CD14-positive monocyte (primary cell): ENCODE data around the gene MAML1. TPM values are rescaled to one million over a fixed set of nuclear protein-coding genes. Genes with fewer than 3 reads are reported as not detected.
A peak's percentile ranks its signal among the peaks of the same experiment; 100 is the strongest.

Experiments used
- DNase-seq, 3 donors: peaks; one replicate each; pipeline ENCODE4 v3.0.0-alpha.2; 2011 to 2022
- H2AFZ ChIP-seq: 2 replicates; pipeline ENCODE4 v1.6.0; 2012; ENCODE audit warnings: mild to moderate bottlenecking, low read depth, low read length, inconsistent platforms; ENCODE audit not compliant: insufficient read depth, poor library complexity, severe bottlenecking
- H3K27ac ChIP-seq, 2 donors: 1 replicate in 1 of 2; 2 replicates in 1 of 2; pipeline ENCODE4 v1.5.1; 2012 to 2013; ENCODE audit warnings: low read length in 2 of 2, control low read depth in 1 of 2, inconsistent platforms in 1 of 2, low read depth in 1 of 2, mild to moderate bottlenecking in 1 of 2
- H3K27me3 ChIP-seq, 2 donors: one replicate each; pipeline versions ENCODE4 v1.6.0 to v1.6.1; 2011 to 2013; ENCODE audit warnings: low read length in 2 of 2; ENCODE audit not compliant: control insufficient read depth in 2 of 2, insufficient read depth in 2 of 2
- H3K36me3 ChIP-seq, 2 donors: replicated peaks in 1 of 2; 1 replicate in 1 of 2; 2 replicates in 1 of 2; pipeline versions ENCODE4 v1.5.1 to v1.6.1; 2012 to 2013; ENCODE audit warnings: low read length in 2 of 2, control low read depth in 1 of 2, inconsistent platforms in 1 of 2, mild to moderate bottlenecking in 1 of 2; ENCODE audit not compliant: insufficient read depth in 2 of 2, control insufficient read depth in 1 of 2
- H3K4me1 ChIP-seq, 2 donors: 1 replicate in 1 of 2; 2 replicates in 1 of 2; pipeline versions ENCODE4 v1.5.1 to v1.6.1; 2012 to 2013; ENCODE audit warnings: low read length in 2 of 2, control low read depth in 1 of 2, inconsistent platforms in 1 of 2, mild to moderate bottlenecking in 1 of 2, moderate library complexity in 1 of 2; ENCODE audit not compliant: insufficient read depth in 2 of 2, control insufficient read depth in 1 of 2
- H3K4me2 ChIP-seq: replicated peaks from 2 replicates; pipeline ENCODE3; 2012; ENCODE audit warnings: low read length, moderate library complexity, mild to moderate bottlenecking; ENCODE audit not compliant: poor library complexity, severe bottlenecking; ENCODE audit errors: extremely low read depth
- H3K4me3 ChIP-seq, 3 experiments: fragments of 200-600 bp in 1 of 3; sonication (generic) in 1 of 3; replicated peaks in 1 of 3; 1 replicate in 2 of 3; 2 replicates in 1 of 3; pipeline ENCODE4 v1.5.1; 2011 to 2013; ENCODE audit warnings: low read length in 3 of 3, mild to moderate bottlenecking in 3 of 3, control low read depth in 2 of 3, low read depth in 2 of 3, inconsistent platforms in 1 of 3, moderate library complexity in 1 of 3
- H3K79me2 ChIP-seq: 2 replicates; pipeline ENCODE4 v1.6.0; 2012; ENCODE audit warnings: mild to moderate bottlenecking, control low read depth, inconsistent platforms, low read length, moderate library complexity; ENCODE audit not compliant: insufficient read depth
- H3K9ac ChIP-seq: 2 replicates; pipeline ENCODE4 v1.6.0; 2017; ENCODE audit warnings: low read length, mild to moderate bottlenecking; ENCODE audit not compliant: insufficient read depth, poor library complexity, severe bottlenecking
- H3K9me3 ChIP-seq, 2 donors: replicated peaks in 1 of 2; 1 replicate in 1 of 2; 2 replicates in 1 of 2; pipeline versions ENCODE4 v1.5.1 to v1.6.1; 2012 to 2013; ENCODE audit warnings: low read length in 2 of 2, control low read depth in 1 of 2; ENCODE audit not compliant: control insufficient read depth in 1 of 2, insufficient read depth in 1 of 2
- H4K20me1 ChIP-seq: 2 replicates; pipeline ENCODE4 v1.6.0; 2012; ENCODE audit warnings: mild to moderate bottlenecking, low read length, control low read depth, moderate library complexity; ENCODE audit not compliant: insufficient read depth
- H3K27ac Mint-ChIP-seq, 7 donors: one replicate each; pipeline ENCODE4 v1.8.0; 2020; ENCODE audit warnings: mild to moderate bottlenecking in 7 of 7, mixed read lengths in 7 of 7, moderate library complexity in 6 of 7, inconsistent platforms in 2 of 7
- H3K27me3 Mint-ChIP-seq, 3 donors: one replicate each; pipeline ENCODE4 v1.8.0; 2021 to 2022; ENCODE audit warnings: low read depth in 3 of 3, mild to moderate bottlenecking in 3 of 3, mixed read lengths in 3 of 3, moderate library complexity in 3 of 3, inconsistent platforms in 1 of 3
- H3K36me3 Mint-ChIP-seq, 2 donors: one replicate each; pipeline ENCODE4 v1.8.0; 2020; ENCODE audit warnings: mixed read lengths in 2 of 2, inconsistent platforms in 1 of 2, mild to moderate bottlenecking in 1 of 2
- H3K4me1 Mint-ChIP-seq: one replicate; pipeline ENCODE4 v1.8.0; 2020; ENCODE audit warnings: mild to moderate bottlenecking, mixed read lengths
- H3K4me3 Mint-ChIP-seq, 2 donors: one replicate each; pipeline ENCODE4 v1.8.0; 2020; ENCODE audit warnings: mild to moderate bottlenecking in 2 of 2, mixed read lengths in 2 of 2, moderate library complexity in 1 of 2
- H3K9me3 Mint-ChIP-seq, 7 donors: one replicate each; pipeline ENCODE4 v1.8.0; 2020 to 2022; ENCODE audit warnings: mixed read lengths in 7 of 7, mild to moderate bottlenecking in 6 of 7, moderate library complexity in 6 of 7, inconsistent platforms in 2 of 7
- WGBS: methylation state at CpG from one replicate; pipeline ENCODE4 v1.1.5; 2013; ENCODE audit warnings: missing lambda C conversion rate; ENCODE audit not compliant: insufficient coverage; 5-methylcytosine and 5-hydroxymethylcytosine counted together
- intact Hi-C, 2 donors: fragments of 100-400 bp; cut with micrococcal nuclease; formaldehyde crosslinking; loops; one replicate each; pipeline versions ENCODE4 v1.15.0 to v1.15.1; 2023
- polyA plus RNA-seq, 3 donors: library from polyadenylated mRNA; depleted of rRNA in 1 of 3; unstranded in 2 of 3; stranded (reverse) in 1 of 3; fragments of 300-500 nt in 2 of 3; fragments of >200 nt in 1 of 3; fragmentation: Illumina TruSeq in 2 of 3; gene quantifications; 1 replicate in 2 of 3; 2 replicates in 1 of 3; pipeline ENCODE4 v1.2.3, GENCODE V29; 2012 to 2021
- TF ChIP-seq, protein P1 (sequence below): fragments of 200-600 bp; IDR thresholded peaks from one replicate; pipeline ENCODE4 v1.8.0; 2022; ENCODE audit warnings: antibody characterized with exemption, mild to moderate bottlenecking

MAML1 gene
- polyA plus RNA-seq, 3 donors = 2.2 to 11.0 (median 2.7) TPM

GRCh38 chr5:179800071-179800695 is 67.6 kb downstream of the MAML1 start:
- Histone ChIP-seq H2AFZ (no peak overlapping the region), H3K79me2 (peaks cover 33% of the 10 kb centered on the region), H3K27me3 (no peaks in the 10 kb centered on the region), H3K9ac (no peak overlapping the region), H3K9me3 (no peaks in the 10 kb centered on the region), H4K20me1 (peaks cover 89% of the 10 kb centered on the region), H3K36me3 (peaks cover 38 to 47% of the 10 kb centered on the region in 2 donors), H3K4me1 (peaks cover 44 to 53% of the 10 kb centered on the region in 2 donors), H3K4me2 (no peak overlapping the region), H3K27ac (no peak overlapping the region), H3K4me3 (no peak overlapping the region)
- Mint-ChIP-seq H3K4me3 (no peak overlapping the region), H3K4me1 (peaks cover 37% of the 10 kb centered on the region), H3K27me3 (peaks cover 0 to 2% (median 2%) of the 10 kb centered on the region in 3 donors), H3K27ac (no peak overlapping the region), H3K36me3 (peaks cover 44 to 45% of the 10 kb centered on the region in 2 donors), H3K9me3 (no peaks in the 10 kb centered on the region)
- TF ChIP-seq, protein P1, sequence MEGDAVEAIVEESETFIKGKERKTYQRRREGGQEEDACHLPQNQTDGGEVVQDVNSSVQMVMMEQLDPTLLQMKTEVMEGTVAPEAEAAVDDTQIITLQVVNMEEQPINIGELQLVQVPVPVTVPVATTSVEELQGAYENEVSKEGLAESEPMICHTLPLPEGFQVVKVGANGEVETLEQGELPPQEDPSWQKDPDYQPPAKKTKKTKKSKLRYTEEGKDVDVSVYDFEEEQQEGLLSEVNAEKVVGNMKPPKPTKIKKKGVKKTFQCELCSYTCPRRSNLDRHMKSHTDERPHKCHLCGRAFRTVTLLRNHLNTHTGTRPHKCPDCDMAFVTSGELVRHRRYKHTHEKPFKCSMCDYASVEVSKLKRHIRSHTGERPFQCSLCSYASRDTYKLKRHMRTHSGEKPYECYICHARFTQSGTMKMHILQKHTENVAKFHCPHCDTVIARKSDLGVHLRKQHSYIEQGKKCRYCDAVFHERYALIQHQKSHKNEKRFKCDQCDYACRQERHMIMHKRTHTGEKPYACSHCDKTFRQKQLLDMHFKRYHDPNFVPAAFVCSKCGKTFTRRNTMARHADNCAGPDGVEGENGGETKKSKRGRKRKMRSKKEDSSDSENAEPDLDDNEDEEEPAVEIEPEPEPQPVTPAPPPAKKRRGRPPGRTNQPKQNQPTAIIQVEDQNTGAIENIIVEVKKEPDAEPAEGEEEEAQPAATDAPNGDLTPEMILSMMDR = no peak
- DNase-seq = no peak
- intact Hi-C loops = loop anchor here (5.0 kb wide), 2 partner anchors 37 to 107 kb away; partner anchors contain the start of gene TBC1D9B (in 1 of the 2)
- WGBS = 97% methylated on average over 13 of the region's 21 CpGs

DNA sequence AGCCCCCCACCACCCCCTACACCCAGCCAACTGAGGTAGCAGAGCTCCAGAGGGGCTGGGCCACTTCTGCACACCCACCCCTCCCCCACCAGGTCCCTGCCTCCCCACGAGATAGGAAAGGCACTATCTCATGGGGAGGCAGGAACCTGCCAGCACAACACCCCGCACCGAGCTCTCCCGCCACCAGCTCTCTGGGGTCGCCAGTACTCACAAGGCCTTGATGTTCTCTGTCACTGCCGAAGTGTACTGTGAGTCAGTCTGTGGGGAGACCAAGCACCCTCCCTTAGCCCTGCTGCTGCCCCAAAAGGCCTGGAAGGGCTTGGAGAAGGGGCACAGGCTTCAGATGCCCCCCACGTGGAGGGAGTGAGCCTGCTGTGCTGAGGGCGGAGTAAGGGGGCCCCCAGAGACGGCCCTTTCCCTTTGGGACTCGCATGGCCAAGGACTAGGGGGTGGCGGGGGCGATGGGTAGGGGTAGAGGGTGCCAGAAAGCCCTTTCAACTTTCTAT is 68.1 kb downstream of the MAML1 start:
- peaks cover 40% of the 10 kb centered on the region for H3K4me1 Mint-ChIP-seq
- H3K36me3 Mint-ChIP-seq = peaks cover 44 to 45% of the 10 kb centered on the region in 2 donors
- 78% methylated on average over 5 of the region's 12 CpGs for WGBS
- peaks cover 39% of the 10 kb centered on the region for H3K79me2 ChIP-seq
- no peaks in the 10 kb centered on the region for H3K9me3 ChIP-seq
- no peak overlapping the region for H3K9ac ChIP-seq
- TF ChIP-seq, protein P1 = no peak
- no peak overlapping the region for H2AFZ ChIP-seq
- H4K20me1 ChIP-seq = peaks cover 89% of the 10 kb centered on the region
- DNase-seq = no peak
- H3K27me3 Mint-ChIP-seq = peaks cover 0 to 2% (median 2%) of the 10 kb centered on the region in 3 donors
- no peak overlapping the region for H3K4me3 ChIP-seq
- peaks cover 38 to 47% of the 10 kb centered on the region in 2 donors for H3K36me3 ChIP-seq
- H3K4me3 Mint-ChIP-seq = peak overlapping the region in 1 of 2 donors; percentile 37
- peaks cover 43 to 53% of the 10 kb centered on the region in 2 donors for H3K4me1 ChIP-seq
- no peak overlapping the region for H3K27ac ChIP-seq
- H3K27ac Mint-ChIP-seq = no peak overlapping the region
- intact Hi-C loops = loop anchor here (5.0 kb wide), 2 partner anchors 37 to 107 kb away; partner anchors contain the start of gene TBC1D9B (in 1 of the 2)
- no peaks in the 10 kb centered on the region for H3K27me3 ChIP-seq
- no peak overlapping the region for H3K4me2 ChIP-seq
- H3K9me3 Mint-ChIP-seq = no peaks in the 10 kb centered on the region
